Jurkat, Clone E6-1 (cell line): Measurements from ENCODE around the gene S1PR1.
A peak's percentile ranks its signal among the peaks of the same experiment; 100 is the strongest.
"Not testable (repeated sequence)": the region's sequence is repeated elsewhere in the genome, so short reads cannot be mapped to it uniquely, and the experiment has no call there.

ENCODE experiments used
- DNase-seq: peaks from one replicate; pipeline ENCODE4 v3.0.0-alpha.2; 2011; ENCODE audit warnings: low read depth, low spot score
- H3K4me3 ChIP-seq: 2 replicates; pipeline ENCODE4 v1.5.1; 2011; ENCODE audit warnings: mild to moderate bottlenecking, low read length, control low read depth, moderate library complexity

S1PR1 gene

GRCh38 chr1:101217148-101217547, 19.7 kb upstream of the S1PR1 start:
- H3K4me3 ChIP-seq, result no peak overlapping the region
- DNase-seq, result no peak

GRCh38 chr1:101218968-101219367, 17.9 kb upstream of the S1PR1 start:
- not testable (repeated sequence) for H3K4me3 ChIP-seq, DNase-seq

- DNase-seq, result no peak
- H3K4me3 ChIP-seq, result no peak overlapping the region
Observed at GRCh38 chr1:101219924-101220870, 16.6 kb upstream of the S1PR1 start.

GRCh38 chr1:101220906-101221305, 15.9 kb upstream of the S1PR1 start:
- H3K4me3 ChIP-seq, result no peak overlapping the region
- no peak for DNase-seq

GRCh38 chr1:101221945-101222429, 14.8 kb upstream of the S1PR1 start:
- no peak overlapping the region for H3K4me3 ChIP-seq
- no peak for DNase-seq

GRCh38 chr1:101227837-101228236, 9.0 kb upstream of the S1PR1 start:
- DNase-seq, result no peak
- H3K4me3 ChIP-seq, result no peak overlapping the region

GRCh38 chr1:101228424-101229134, 8.2 kb upstream of the S1PR1 start:
- no peak for DNase-seq
- H3K4me3 ChIP-seq, result no peak overlapping the region

- H3K4me3 ChIP-seq, DNase-seq: not testable (repeated sequence)
Observed at GRCh38 chr1:101232182-101232581, 4.6 kb upstream of the S1PR1 start.

- no peak for DNase-seq
Observed at GRCh38 chr1:101233495-101233894, 3.3 kb upstream of the S1PR1 start.

GRCh38 chr1:101235216-101235695, 1.6 kb upstream of the S1PR1 start:
- H3K4me3 ChIP-seq, result no peak overlapping the region
- no peak for DNase-seq

More at GRCh38 chr1:101233495-101233894, 3.3 kb upstream of the S1PR1 start:
- no peak overlapping the region for H3K4me3 ChIP-seq

- no peak for DNase-seq
- peak overlapping the region; percentile 84 for H3K4me3 ChIP-seq
Observed at GRCh38 chr1:101235696-101236515, 913 bp upstream of the S1PR1 start.

- DNase-seq, result no peak
- H3K4me3 ChIP-seq, result peak overlapping the region; percentile 84
Observed at GRCh38 chr1:101237229-101237837, 514 bp downstream of the S1PR1 start.

- H3K4me3 ChIP-seq, result peak overlapping the region; percentile 84
- DNase-seq, result no peak
Observed at GRCh38 chr1:101238031-101238628, 1.3 kb downstream of the S1PR1 start.

GRCh38 chr1:101238681-101239094, 1.9 kb downstream of the S1PR1 start:
- peak; percentile 64 for DNase-seq
- peak overlapping the region; percentile 84 for H3K4me3 ChIP-seq

- DNase-seq, result no peak
- no peak overlapping the region for H3K4me3 ChIP-seq
Observed at GRCh38 chr1:101239095-101240040, 2.5 kb downstream of the S1PR1 start.

- no peak for DNase-seq
- H3K4me3 ChIP-seq, result no peak overlapping the region
Observed at GRCh38 chr1:101240041-101240430, 3.2 kb downstream of the S1PR1 start.

- H3K4me3 ChIP-seq, result no peak overlapping the region
- no peak for DNase-seq
Observed at GRCh38 chr1:101241485-101242225, 4.8 kb downstream of the S1PR1 start.
